Epithelial cell of esophagus (primary cell): ENCODE data around the gene ARHGAP30.
A peak's percentile ranks its signal among the peaks of the same experiment; 100 is the strongest.

ENCODE experiments used
- DNase-seq: peaks from one replicate; pipeline ENCODE4 v3.0.0; 2010; ENCODE audit warnings: low read depth
- H3K4me3 ChIP-seq: 2 replicates; pipeline ENCODE4 v1.5.1; 2011; ENCODE audit warnings: mild to moderate bottlenecking, low read length, control low read depth
- TF ChIP-seq, protein P1 (sequence below): IDR thresholded peaks from 2 replicates; pipeline ENCODE4 v1.5.1; 2011; ENCODE audit warnings: low read depth, mild to moderate bottlenecking, low read length, control low read depth, inconsistent platforms; ENCODE audit not compliant: insufficient read depth; ENCODE audit errors: missing control alignments

The ARHGAP30 gene

DNA sequence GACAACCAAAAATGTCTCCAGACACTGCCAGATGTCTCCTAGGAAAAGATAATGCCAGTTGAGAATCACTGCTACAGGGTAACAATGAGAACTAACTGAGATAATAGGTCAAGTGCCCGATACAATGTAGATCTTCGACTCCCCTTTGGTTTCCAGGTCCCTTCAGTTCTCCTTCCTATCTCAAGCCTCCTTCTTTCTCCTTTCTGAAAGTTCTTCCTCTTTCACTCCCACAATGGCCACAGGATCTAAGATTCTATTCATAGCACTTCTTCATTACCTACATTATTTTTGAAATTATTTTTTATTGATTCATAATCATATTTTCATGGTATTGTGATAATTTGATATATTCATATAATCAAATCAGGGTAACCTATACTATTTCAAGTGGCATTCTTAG is 41.8 kb upstream of the ARHGAP30 start:
- H3K4me3 ChIP-seq = no peak overlapping the region
- TF ChIP-seq, protein P1, sequence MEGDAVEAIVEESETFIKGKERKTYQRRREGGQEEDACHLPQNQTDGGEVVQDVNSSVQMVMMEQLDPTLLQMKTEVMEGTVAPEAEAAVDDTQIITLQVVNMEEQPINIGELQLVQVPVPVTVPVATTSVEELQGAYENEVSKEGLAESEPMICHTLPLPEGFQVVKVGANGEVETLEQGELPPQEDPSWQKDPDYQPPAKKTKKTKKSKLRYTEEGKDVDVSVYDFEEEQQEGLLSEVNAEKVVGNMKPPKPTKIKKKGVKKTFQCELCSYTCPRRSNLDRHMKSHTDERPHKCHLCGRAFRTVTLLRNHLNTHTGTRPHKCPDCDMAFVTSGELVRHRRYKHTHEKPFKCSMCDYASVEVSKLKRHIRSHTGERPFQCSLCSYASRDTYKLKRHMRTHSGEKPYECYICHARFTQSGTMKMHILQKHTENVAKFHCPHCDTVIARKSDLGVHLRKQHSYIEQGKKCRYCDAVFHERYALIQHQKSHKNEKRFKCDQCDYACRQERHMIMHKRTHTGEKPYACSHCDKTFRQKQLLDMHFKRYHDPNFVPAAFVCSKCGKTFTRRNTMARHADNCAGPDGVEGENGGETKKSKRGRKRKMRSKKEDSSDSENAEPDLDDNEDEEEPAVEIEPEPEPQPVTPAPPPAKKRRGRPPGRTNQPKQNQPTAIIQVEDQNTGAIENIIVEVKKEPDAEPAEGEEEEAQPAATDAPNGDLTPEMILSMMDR = no peak
- DNase-seq = no peak

DNA sequence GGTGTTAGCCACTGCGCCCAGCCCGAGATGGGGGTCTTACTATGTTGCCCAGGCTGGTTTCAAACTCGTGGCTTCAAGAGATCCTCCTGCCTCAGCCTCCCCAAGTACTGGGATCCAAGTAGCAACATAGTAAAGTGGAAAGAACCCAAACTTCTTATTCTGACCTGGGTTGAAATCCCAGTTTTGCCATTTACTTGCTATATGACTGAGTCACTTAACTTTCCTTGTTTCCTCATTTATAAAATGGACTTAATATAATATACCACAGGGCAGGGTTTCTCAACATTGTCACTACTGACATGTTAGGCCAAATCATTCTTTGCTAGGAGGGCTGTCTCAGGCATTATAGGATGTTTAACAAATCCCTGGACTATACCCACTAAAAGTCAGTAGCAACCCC is 41.4 kb upstream of the ARHGAP30 start:
- DNase-seq = no peak
- TF ChIP-seq, protein P1 = no peak
- no peak overlapping the region for H3K4me3 ChIP-seq

DNA sequence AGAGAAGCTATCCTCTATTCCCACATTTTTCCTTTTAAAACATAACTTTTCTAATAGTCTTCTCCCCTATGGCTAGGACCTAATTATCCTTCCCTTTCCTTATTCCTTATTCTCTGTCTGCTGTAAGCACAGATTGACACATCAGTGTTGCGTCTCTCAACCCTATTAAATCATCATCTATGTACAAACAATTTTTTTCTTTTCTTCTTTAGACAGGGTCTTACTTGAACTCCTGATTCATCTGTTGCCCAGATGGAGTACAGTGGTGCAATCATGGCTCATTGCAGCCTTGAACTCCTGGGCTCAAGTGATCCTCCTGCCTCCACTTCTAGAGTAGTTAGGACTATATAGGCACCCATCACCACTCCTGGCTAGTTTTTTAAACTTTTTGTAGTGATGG is 36.7 kb upstream of the ARHGAP30 start:
- TF ChIP-seq, protein P1 = no peak
- DNase-seq = peak; percentile 51

DNA sequence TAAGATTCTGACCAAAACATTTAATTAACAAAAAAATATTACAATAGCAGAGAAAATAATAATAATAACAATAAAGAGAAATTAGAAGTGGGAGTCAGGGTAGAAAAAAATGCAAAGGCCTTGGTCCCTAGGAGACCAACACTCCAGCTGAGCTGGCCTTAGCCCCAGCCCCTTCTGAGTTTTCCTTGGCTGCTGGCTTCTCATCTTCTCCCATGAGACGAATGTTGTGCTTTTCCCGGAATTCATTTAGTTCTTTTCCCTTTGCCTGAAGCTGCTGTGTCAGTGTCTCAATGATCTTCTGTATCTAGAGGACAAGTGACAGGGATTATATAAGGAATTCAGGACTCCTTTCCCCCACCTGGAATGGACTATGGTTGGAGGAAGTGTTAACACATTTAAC is 30.9 kb upstream of the ARHGAP30 start:
- TF ChIP-seq, protein P1 = no peak
- DNase-seq = no peak

More for the DNA sequence above, 36.7 kb upstream of the ARHGAP30 start:
- no peak overlapping the region for H3K4me3 ChIP-seq

GRCh38 chr1:161099090-161099802 is 29.6 kb upstream of the ARHGAP30 start:
- TF ChIP-seq, protein P1 = no peak
- no peak for DNase-seq
- no peak overlapping the region for H3K4me3 ChIP-seq

More for the DNA sequence above, 30.9 kb upstream of the ARHGAP30 start:
- H3K4me3 ChIP-seq = no peak overlapping the region

DNA sequence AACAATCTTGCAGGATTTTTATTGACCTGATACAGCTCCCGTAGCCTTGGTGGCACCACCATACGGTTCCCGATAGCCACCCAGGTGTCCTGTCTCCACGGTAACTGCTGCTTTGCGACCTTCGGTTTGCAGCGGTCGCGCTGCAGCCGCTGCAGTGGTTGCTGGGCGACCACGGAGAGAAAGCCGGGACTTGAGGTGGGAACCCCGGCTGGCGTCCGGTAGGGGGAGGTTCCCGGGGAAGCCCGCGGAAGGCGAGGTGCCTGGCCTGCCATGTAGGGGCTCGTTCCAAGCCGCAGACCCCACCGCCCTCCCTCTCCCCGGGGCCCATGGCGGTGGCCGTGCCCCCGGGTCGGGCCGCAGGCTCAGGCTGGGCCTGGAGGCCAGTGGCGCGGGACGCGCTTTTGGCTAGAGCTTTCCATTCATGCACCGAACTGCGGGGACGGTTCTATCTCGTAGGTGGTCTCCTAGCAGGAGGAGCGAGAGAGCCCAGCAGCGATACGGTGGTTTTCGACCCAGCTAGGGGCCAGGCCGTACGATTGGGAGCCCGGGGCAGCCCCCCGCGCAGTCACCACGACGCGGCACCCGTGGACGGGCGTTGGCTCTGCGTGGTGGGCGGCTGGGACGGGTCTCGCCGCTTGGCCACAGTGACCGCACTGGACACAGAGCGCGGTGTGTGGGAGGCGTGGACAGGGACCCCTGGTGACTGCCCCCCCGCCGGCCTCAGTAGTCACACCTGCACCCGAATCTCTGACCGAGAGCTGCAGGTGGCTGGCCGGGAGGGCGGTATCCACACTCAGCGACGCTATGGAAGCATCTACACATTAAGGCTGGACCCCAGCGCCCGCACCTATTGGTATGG is 28.7 kb upstream of the ARHGAP30 start, which contains the start of gene KLHDC9:
Gene KLHDC9, plus strand, starts transcription at position 152 of the 859 bp plus-strand sequence. Its CDS starts 175 bp downstream, at position 327.
- DNase-seq = peak; percentile 68
- peak within 1 kb of the TSS; percentile 48 for H3K4me3 ChIP-seq
- TF ChIP-seq, protein P1 = no peak
